ENCODE results near the gene ZNF728. TPM values are rescaled to one million over a fixed set of nuclear protein-coding genes. Genes with fewer than 3 reads are reported as not detected.
"Not testable (repeated sequence)": the region's sequence is repeated elsewhere in the genome, so short reads cannot be mapped to it uniquely, and the experiment has no call there.

ZNF728 gene
- total RNA-seq, 1 donor: under 0.01 TPM

GRCh38 chr19:23033721-23034120 is 30.7 kb upstream of the ZNF728 start:
- Histone ChIP-seq H3K27me3 (ENCODE audit: insufficient read depth, low read length) (no peaks in the 10 kb centered on the region), H2AFZ (ENCODE audit: low read length) (no peak overlapping the region), H4K20me1 (ENCODE audit: insufficient read depth, low read length) (no peaks in the 10 kb centered on the region), H3K27ac (ENCODE audit: low read depth, low read length) (no peak overlapping the region), H3K9me3 (ENCODE audit: low read depth, low read length) (peaks cover 2% of the 10 kb centered on the region), H3K4me1 (ENCODE audit: insufficient read depth, low read length) (no peaks in the 10 kb centered on the region), H3K4me2 (ENCODE audit: insufficient read depth, low read length) (no peak overlapping the region), H3K36me3 (ENCODE audit: insufficient read depth, low read length) (no peaks in the 10 kb centered on the region), H3K79me2 (ENCODE audit: insufficient read depth, low read length) (no peaks in the 10 kb centered on the region), H3K4me3 (ENCODE audit: insufficient read depth, low read length) (no peak overlapping the region)
- TF ChIP-seq CTCF (IDR thresholded peaks at IDR 0.05; ENCODE audit: extremely low read depth, low read depth, low read length): no peak
- DNase-seq (ENCODE audit: insufficient read length, low spot score, missing footprints): no peak

- Histone ChIP-seq H3K27me3 (ENCODE audit: insufficient read depth, low read length) (no peaks in the 10 kb centered on the region), H3K4me1 (ENCODE audit: insufficient read depth, low read length) (no peaks in the 10 kb centered on the region), H3K79me2 (ENCODE audit: insufficient read depth, low read length) (no peaks in the 10 kb centered on the region), H3K9me3 (ENCODE audit: low read depth, low read length) (no peaks in the 10 kb centered on the region), H4K20me1 (ENCODE audit: insufficient read depth, low read length) (no peaks in the 10 kb centered on the region), H3K27ac (ENCODE audit: low read depth, low read length) (no peak overlapping the region), H3K4me2 (ENCODE audit: insufficient read depth, low read length) (no peak overlapping the region), H3K36me3 (ENCODE audit: insufficient read depth, low read length) (no peaks in the 10 kb centered on the region), H3K4me3 (ENCODE audit: insufficient read depth, low read length) (no peak overlapping the region), H2AFZ (ENCODE audit: low read length) (no peak overlapping the region)
- DNase-seq (ENCODE audit: insufficient read length, low spot score, missing footprints): no peak
- TF ChIP-seq CTCF (IDR thresholded peaks at IDR 0.05; ENCODE audit: extremely low read depth, low read depth, low read length): no peak
These were observed 12.7 kb upstream of the ZNF728 start for GRCh38 chr19:23015660-23016059.

GRCh38 chr19:22994957-22995356 is 8.0 kb downstream of the ZNF728 start:
- H4K20me1 ChIP-seq (ENCODE audit: insufficient read depth, low read length); H2AFZ ChIP-seq (ENCODE audit: low read length); H3K4me3 ChIP-seq (ENCODE audit: insufficient read depth, low read length); H3K27me3 ChIP-seq (ENCODE audit: insufficient read depth, low read length); H3K79me2 ChIP-seq (ENCODE audit: insufficient read depth, low read length); H3K4me2 ChIP-seq (ENCODE audit: insufficient read depth, low read length); H3K4me1 ChIP-seq (ENCODE audit: insufficient read depth, low read length); H3K36me3 ChIP-seq (ENCODE audit: insufficient read depth, low read length); DNase-seq (ENCODE audit: insufficient read length, low spot score, missing footprints); H3K27ac ChIP-seq (ENCODE audit: low read depth, low read length); H3K9me3 ChIP-seq (ENCODE audit: low read depth, low read length): not testable (repeated sequence)

- Histone ChIP-seq H3K4me1 (ENCODE audit: insufficient read depth, low read length) (no peaks in the 10 kb centered on the region), H2AFZ (ENCODE audit: low read length) (no peak overlapping the region), H3K27me3 (ENCODE audit: insufficient read depth, low read length) (no peaks in the 10 kb centered on the region), H3K4me3 (ENCODE audit: insufficient read depth, low read length) (no peak overlapping the region), H4K20me1 (ENCODE audit: insufficient read depth, low read length) (no peaks in the 10 kb centered on the region), H3K36me3 (ENCODE audit: insufficient read depth, low read length) (no peaks in the 10 kb centered on the region), H3K79me2 (ENCODE audit: insufficient read depth, low read length) (no peaks in the 10 kb centered on the region), H3K4me2 (ENCODE audit: insufficient read depth, low read length) (no peak overlapping the region), H3K27ac (ENCODE audit: low read depth, low read length) (no peak overlapping the region), H3K9me3 (ENCODE audit: low read depth, low read length) (peaks cover 20% of the 10 kb centered on the region)
- TF ChIP-seq CTCF (IDR thresholded peaks at IDR 0.05; ENCODE audit: extremely low read depth, low read depth, low read length): no peak
- DNase-seq (ENCODE audit: insufficient read length, low spot score, missing footprints): no peak
These were observed 26.7 kb downstream of the ZNF728 start for GRCh38 chr19:22976248-22976647.

DNA sequence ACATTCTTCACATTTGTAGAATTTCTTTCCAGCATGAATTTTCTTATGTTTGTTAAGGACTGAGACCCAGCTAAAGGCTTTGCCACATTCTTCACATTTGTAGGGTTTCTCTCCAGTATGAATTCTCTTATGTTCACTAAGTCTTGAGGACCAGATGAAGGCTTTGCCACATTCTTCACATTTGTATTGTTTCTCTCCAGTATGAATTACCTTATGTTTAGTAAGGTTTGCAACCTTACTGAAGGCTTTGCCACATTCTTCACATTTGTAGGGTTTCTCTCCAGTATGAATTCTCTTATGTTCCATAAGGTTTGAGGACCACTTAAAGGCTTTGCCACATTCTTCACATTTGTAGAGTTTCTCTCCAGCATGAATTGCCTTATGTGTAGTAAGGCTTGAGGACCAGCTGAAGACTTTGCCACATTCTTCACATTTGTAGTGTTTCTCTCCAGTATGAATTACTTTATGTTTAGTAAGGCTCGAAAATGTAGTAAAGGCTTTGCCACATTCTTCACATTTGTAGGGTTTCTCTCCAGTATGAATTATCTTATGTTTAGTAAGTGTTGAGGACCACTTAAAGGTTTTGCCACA is 27.3 kb downstream of the ZNF728 start:
- H3K36me3 ChIP-seq (ENCODE audit: insufficient read depth, low read length); H3K27ac ChIP-seq (ENCODE audit: low read depth, low read length); H2AFZ ChIP-seq (ENCODE audit: low read length); H3K4me3 ChIP-seq (ENCODE audit: insufficient read depth, low read length); H3K4me2 ChIP-seq (ENCODE audit: insufficient read depth, low read length); H3K79me2 ChIP-seq (ENCODE audit: insufficient read depth, low read length); H4K20me1 ChIP-seq (ENCODE audit: insufficient read depth, low read length); H3K4me1 ChIP-seq (ENCODE audit: insufficient read depth, low read length); DNase-seq (ENCODE audit: insufficient read length, low spot score, missing footprints); H3K27me3 ChIP-seq (ENCODE audit: insufficient read depth, low read length): not testable (repeated sequence)
- peaks cover 21% of the 10 kb centered on the region for H3K9me3 ChIP-seq (ENCODE audit: low read depth, low read length)
